ENCODE measurements around the gene LEFTY2.
A peak's percentile ranks its signal among the peaks of the same experiment; 100 is the strongest.
"Not testable (repeated sequence)": the region's sequence is repeated elsewhere in the genome, so short reads cannot be mapped to it uniquely, and the experiment has no call there.

Gene LEFTY2

GRCh38 chr1:225941187-225941941 is at the start of gene LEFTY2:
TSS of gene LEFTY2 (minus strand) at chr1:225941220. CDS start at chr1:225941140, 80 bp downstream.
- no peak for DNase-seq (ENCODE audit: extremely low spot score, insufficient read length, low read depth)
- FAIRE-seq = no peak

GRCh38 chr1:225987491-225988316 is 46.7 kb upstream of the LEFTY2 start:
- no peak for DNase-seq (ENCODE audit: extremely low spot score, insufficient read length, low read depth)
- peak; percentile 66 for FAIRE-seq

- DNase-seq (ENCODE audit: extremely low spot score, insufficient read length, low read depth) (no peak), FAIRE-seq (no peak)
Measured at GRCh38 chr1:225981714-225982113, 40.7 kb upstream of the LEFTY2 start.

GRCh38 chr1:225980005-225980836 is 39.2 kb upstream of the LEFTY2 start:
- FAIRE-seq (no peak), DNase-seq (ENCODE audit: extremely low spot score, insufficient read length, low read depth) (no peak)

GRCh38 chr1:225979421-225979820 is 38.4 kb upstream of the LEFTY2 start:
- DNase-seq (ENCODE audit: extremely low spot score, insufficient read length, low read depth) = no peak
- no peak for FAIRE-seq

GRCh38 chr1:225977937-225978748 is 37.1 kb upstream of the LEFTY2 start:
- DNase-seq (ENCODE audit: extremely low spot score, insufficient read length, low read depth) (no peak), FAIRE-seq (peak; percentile 75)

GRCh38 chr1:225975146-225975545 is 34.1 kb upstream of the LEFTY2 start:
- not testable (repeated sequence) for FAIRE-seq

GRCh38 chr1:225974454-225974853 is 33.4 kb upstream of the LEFTY2 start:
- FAIRE-seq = no peak
- DNase-seq (ENCODE audit: extremely low spot score, insufficient read length, low read depth) = no peak

More at GRCh38 chr1:225975146-225975545, 34.1 kb upstream of the LEFTY2 start:
- not testable (repeated sequence) for DNase-seq (ENCODE audit: extremely low spot score, insufficient read length, low read depth)

GRCh38 chr1:225973158-225973557 is 32.1 kb upstream of the LEFTY2 start:
- FAIRE-seq (no peak), DNase-seq (ENCODE audit: extremely low spot score, insufficient read length, low read depth) (no peak)

- no peak for FAIRE-seq
Measured at GRCh38 chr1:225972344-225973152, 31.5 kb upstream of the LEFTY2 start.

GRCh38 chr1:225970592-225971157 is 29.7 kb upstream of the LEFTY2 start:
- DNase-seq (ENCODE audit: extremely low spot score, insufficient read length, low read depth); FAIRE-seq: not testable (repeated sequence)

More at GRCh38 chr1:225972344-225973152, 31.5 kb upstream of the LEFTY2 start:
- DNase-seq (ENCODE audit: extremely low spot score, insufficient read length, low read depth) = no peak

- not testable (repeated sequence) for FAIRE-seq; DNase-seq (ENCODE audit: extremely low spot score, insufficient read length, low read depth)
Measured at GRCh38 chr1:225969751-225970150, 28.7 kb upstream of the LEFTY2 start.

- FAIRE-seq (no peak), DNase-seq (ENCODE audit: extremely low spot score, insufficient read length, low read depth) (no peak)
Measured at GRCh38 chr1:225965231-225965630, 24.2 kb upstream of the LEFTY2 start.

- DNase-seq (ENCODE audit: extremely low spot score, insufficient read length, low read depth) (no peak), FAIRE-seq (no peak)
Measured at GRCh38 chr1:225963735-225964530, 22.9 kb upstream of the LEFTY2 start.

GRCh38 chr1:225962440-225962975 is 21.5 kb upstream of the LEFTY2 start:
- DNase-seq (ENCODE audit: extremely low spot score, insufficient read length, low read depth) (peak; percentile 42), FAIRE-seq (peak; percentile 75)

- FAIRE-seq (no peak), DNase-seq (ENCODE audit: extremely low spot score, insufficient read length, low read depth) (no peak)
Measured at GRCh38 chr1:225961659-225962439, 20.8 kb upstream of the LEFTY2 start.
